Activated naive CD8-positive, alpha-beta T cell treated with anti-CD3 and anti-CD28 coated beads, Interleukin-2, amount 50 U/mL, for 24 hours (primary cell): ENCODE measurements around the gene BCR.
"Not testable (repeated sequence)": the region's sequence is repeated elsewhere in the genome, so short reads cannot be mapped to it uniquely, and the experiment has no call there.

ENCODE experiments used
- ATAC-seq: fragments of 150-1000 bp; cut with Tn5 transposase; one replicate; pipeline ENCODE4 v1.10.0; 2021
- DNase-seq: peaks from one replicate; pipeline ENCODE4 v3.0.0; 2021
- H3K27ac Mint-ChIP-seq: one replicate; pipeline ENCODE4 v1.8.0; 2021; ENCODE audit warnings: mild to moderate bottlenecking, mixed read lengths
- H3K27me3 Mint-ChIP-seq: one replicate; pipeline ENCODE4 v1.8.0; 2021; ENCODE audit warnings: mixed read lengths
- H3K36me3 Mint-ChIP-seq: one replicate; pipeline ENCODE4 v1.8.0; 2021; ENCODE audit warnings: low read depth, mixed read lengths
- H3K4me1 Mint-ChIP-seq: one replicate; pipeline ENCODE4 v1.8.0; 2021; ENCODE audit warnings: mixed read lengths
- H3K4me3 Mint-ChIP-seq: one replicate; pipeline ENCODE4 v1.8.0; 2021; ENCODE audit warnings: mild to moderate bottlenecking, moderate library complexity, mixed read lengths
- H3K9me3 Mint-ChIP-seq: one replicate; pipeline ENCODE4 v1.8.0; 2021; ENCODE audit warnings: mixed read lengths

The BCR gene

GRCh38 chr22:23311635-23312420 is 131.5 kb downstream of the BCR start:
- not testable (repeated sequence) for DNase-seq, H3K27ac Mint-ChIP-seq, H3K4me3 Mint-ChIP-seq, H3K4me1 Mint-ChIP-seq, H3K9me3 Mint-ChIP-seq, H3K27me3 Mint-ChIP-seq, H3K36me3 Mint-ChIP-seq, ATAC-seq

GRCh38 chr22:23313791-23314567 is 133.7 kb downstream of the BCR start:
- no peak overlapping the region for H3K4me3 Mint-ChIP-seq
- peaks cover 1% of the 10 kb centered on the region for H3K36me3 Mint-ChIP-seq
- no peak overlapping the region for H3K27ac Mint-ChIP-seq
- peaks cover 8% of the 10 kb centered on the region for H3K4me1 Mint-ChIP-seq
- H3K27me3 Mint-ChIP-seq, result no peaks in the 10 kb centered on the region
- ATAC-seq (no peak), DNase-seq (no peak)
- no peaks in the 10 kb centered on the region for H3K9me3 Mint-ChIP-seq

- peaks cover 8% of the 10 kb centered on the region for H3K4me1 Mint-ChIP-seq
- H3K27me3 Mint-ChIP-seq, result no peaks in the 10 kb centered on the region
- H3K9me3 Mint-ChIP-seq, result no peaks in the 10 kb centered on the region
- DNase-seq (peak; percentile 50), ATAC-seq (no peak)
- H3K4me3 Mint-ChIP-seq, result no peak overlapping the region
- no peak overlapping the region for H3K27ac Mint-ChIP-seq
- H3K36me3 Mint-ChIP-seq, result peaks cover 1% of the 10 kb centered on the region
Observed at GRCh38 chr22:23315341-23315917, 135.1 kb downstream of the BCR start.

GRCh38 chr22:23316596-23316995 is 136.3 kb downstream of the BCR start:
- not testable (repeated sequence) for H3K27me3 Mint-ChIP-seq, ATAC-seq, H3K27ac Mint-ChIP-seq, H3K9me3 Mint-ChIP-seq, H3K4me3 Mint-ChIP-seq, H3K36me3 Mint-ChIP-seq, DNase-seq, H3K4me1 Mint-ChIP-seq

- not testable (repeated sequence) for DNase-seq, H3K9me3 Mint-ChIP-seq, H3K4me3 Mint-ChIP-seq, H3K4me1 Mint-ChIP-seq, ATAC-seq, H3K27ac Mint-ChIP-seq, H3K36me3 Mint-ChIP-seq, H3K27me3 Mint-ChIP-seq
Observed at GRCh38 chr22:23318316-23318715, 138.0 kb downstream of the BCR start.

- not testable (repeated sequence) for DNase-seq, H3K27ac Mint-ChIP-seq, H3K9me3 Mint-ChIP-seq, ATAC-seq, H3K4me1 Mint-ChIP-seq, H3K27me3 Mint-ChIP-seq, H3K4me3 Mint-ChIP-seq, H3K36me3 Mint-ChIP-seq
Observed at GRCh38 chr22:23322497-23323080, 142.3 kb downstream of the BCR start.

GRCh38 chr22:23323960-23324688 is 143.8 kb downstream of the BCR start:
- DNase-seq, H3K4me1 Mint-ChIP-seq, H3K27me3 Mint-ChIP-seq, H3K27ac Mint-ChIP-seq, H3K9me3 Mint-ChIP-seq, H3K36me3 Mint-ChIP-seq, H3K4me3 Mint-ChIP-seq: not testable (repeated sequence)
- ATAC-seq, result peak; percentile 82

- H3K36me3 Mint-ChIP-seq, result no peaks in the 10 kb centered on the region
- DNase-seq, result no peak
- no peaks in the 10 kb centered on the region for H3K9me3 Mint-ChIP-seq
- no peaks in the 10 kb centered on the region for H3K27me3 Mint-ChIP-seq
- ATAC-seq, result no peak
- no peak overlapping the region for H3K4me3 Mint-ChIP-seq
- peaks cover 8% of the 10 kb centered on the region for H3K4me1 Mint-ChIP-seq
- H3K27ac Mint-ChIP-seq, result no peak overlapping the region
Observed at GRCh38 chr22:23325183-23325582, 144.9 kb downstream of the BCR start.

GRCh38 chr22:23333822-23334221 is 153.5 kb downstream of the BCR start:
- H3K27me3 Mint-ChIP-seq, H3K4me3 Mint-ChIP-seq, H3K4me1 Mint-ChIP-seq, ATAC-seq, DNase-seq, H3K36me3 Mint-ChIP-seq, H3K9me3 Mint-ChIP-seq, H3K27ac Mint-ChIP-seq: not testable (repeated sequence)

GRCh38 chr22:23337672-23338071 is 157.4 kb downstream of the BCR start:
- not testable (repeated sequence) for ATAC-seq, H3K36me3 Mint-ChIP-seq, H3K4me3 Mint-ChIP-seq, H3K4me1 Mint-ChIP-seq, DNase-seq, H3K9me3 Mint-ChIP-seq, H3K27me3 Mint-ChIP-seq, H3K27ac Mint-ChIP-seq

GRCh38 chr22:23341942-23342695 is 161.8 kb downstream of the BCR start:
- H3K4me3 Mint-ChIP-seq, DNase-seq, H3K9me3 Mint-ChIP-seq, H3K4me1 Mint-ChIP-seq, H3K36me3 Mint-ChIP-seq, H3K27ac Mint-ChIP-seq, H3K27me3 Mint-ChIP-seq, ATAC-seq: not testable (repeated sequence)

- Mint-ChIP-seq H3K27me3 (peaks cover 11% of the 10 kb centered on the region), H3K4me1 (no peaks in the 10 kb centered on the region), H3K36me3 (no peaks in the 10 kb centered on the region), H3K4me3 (no peak overlapping the region), H3K27ac (no peak overlapping the region), H3K9me3 (no peaks in the 10 kb centered on the region)
- ATAC-seq (no peak), DNase-seq (no peak)
Observed at GRCh38 chr22:23351321-23351720, 171.0 kb downstream of the BCR start.

- H3K9me3 Mint-ChIP-seq, result no peaks in the 10 kb centered on the region
- ATAC-seq (no peak), DNase-seq (no peak)
- H3K4me3 Mint-ChIP-seq, result no peak overlapping the region
- H3K4me1 Mint-ChIP-seq, result no peaks in the 10 kb centered on the region
- no peak overlapping the region for H3K27ac Mint-ChIP-seq
- H3K36me3 Mint-ChIP-seq, result no peaks in the 10 kb centered on the region
- peaks cover 11% of the 10 kb centered on the region for H3K27me3 Mint-ChIP-seq
Observed at GRCh38 chr22:23353004-23353403, 172.7 kb downstream of the BCR start.

GRCh38 chr22:23353696-23354095 is 173.4 kb downstream of the BCR start:
- Mint-ChIP-seq H3K27me3 (peaks cover 11% of the 10 kb centered on the region), H3K4me3 (no peak overlapping the region), H3K27ac (no peak overlapping the region), H3K36me3 (no peaks in the 10 kb centered on the region), H3K4me1 (no peaks in the 10 kb centered on the region), H3K9me3 (no peaks in the 10 kb centered on the region)
- DNase-seq, result no peak
- no peak for ATAC-seq
